ENCODE results near the gene TBX4.

GRCh38 chr17:61476476-61477203 is 24.4 kb downstream of the TBX4 start:
- TF ChIP-seq TOX (CRISPR knock-in tag; IDR thresholded peaks at IDR 0.05; ENCODE audit: borderline replicate concordance) = no peak
- TF ChIP-seq SNAI2 (CRISPR knock-in tag; IDR thresholded peaks at IDR 0.05) = no peak
- TF ChIP-seq PATZ1 (CRISPR knock-in tag; IDR thresholded peaks at IDR 0.05; ENCODE audit: borderline replicate concordance) = no peak
- peak; percentile 20; the same call in 1 of the 2 replicates for TF ChIP-seq CREB5 (CRISPR knock-in tag; IDR thresholded peaks at IDR 0.05; ENCODE audit: low read depth)
- no peak for TF ChIP-seq ARNTL (CRISPR knock-in tag; IDR thresholded peaks at IDR 0.05; ENCODE audit: borderline replicate concordance, low read depth)
- no peak for TF ChIP-seq ZNF565 (CRISPR knock-in tag; conservative IDR thresholded peaks at IDR 0.05; ENCODE audit: low read depth)
- TF ChIP-seq OSR1 (CRISPR knock-in tag; IDR thresholded peaks at IDR 0.05) = no peak
- no peak for TF ChIP-seq TSHZ2 (CRISPR knock-in tag; IDR thresholded peaks at IDR 0.05)
- no peak for TF ChIP-seq RARB (CRISPR knock-in tag; IDR thresholded peaks at IDR 0.05)
- TF ChIP-seq PPARA (CRISPR knock-in tag; IDR thresholded peaks at IDR 0.05; ENCODE audit: borderline replicate concordance) = no peak
- no peak for TF ChIP-seq ISL1 (CRISPR knock-in tag; IDR thresholded peaks at IDR 0.05)
- TF ChIP-seq POU6F1 (CRISPR knock-in tag; IDR thresholded peaks at IDR 0.05; ENCODE audit: borderline replicate concordance, low read depth) = no peak
- TF ChIP-seq ZC3H10 (CRISPR knock-in tag; IDR thresholded peaks at IDR 0.05) = no peak
